Colonic mucosa (tissue), 4 donors: ENCODE results near the gene EMC1. TPM values are rescaled to one million over a fixed set of nuclear protein-coding genes. Genes with fewer than 3 reads are reported as not detected.
"Not testable (repeated sequence)": the region's sequence is repeated elsewhere in the genome, so short reads cannot be mapped to it uniquely, and the experiment has no call there.

ENCODE experiments used
- DNase-seq: peaks from one replicate; pipeline ENCODE4 v3.0.0-alpha.2; 2020
- H3K27ac ChIP-seq: fragments of 200-600 bp; one replicate; pipeline ENCODE4 v1.8.0; 2021
- H3K27me3 ChIP-seq: fragments of 200-600 bp; one replicate; pipeline ENCODE4 v1.8.0; 2021
- H3K36me3 ChIP-seq: fragments of 200-600 bp; one replicate; pipeline ENCODE4 v1.8.0; 2021
- H3K4me1 ChIP-seq: fragments of 200-600 bp; one replicate; pipeline ENCODE4 v1.8.0; 2021; ENCODE audit warnings: mild to moderate bottlenecking
- H3K4me3 ChIP-seq: fragments of 200-600 bp; one replicate; pipeline ENCODE4 v1.8.0; 2021
- H3K9ac ChIP-seq, 2 donors: one replicate each; pipeline ENCODE4 v1.7.0; 2013; ENCODE audit warnings: control low read depth in 2 of 2, low read depth in 2 of 2, low read length in 2 of 2
- H3K9me3 ChIP-seq: fragments of 200-600 bp; one replicate; pipeline ENCODE4 v1.8.0; 2021
- intact Hi-C: fragments of 100-400 bp; cut with DNase I; formaldehyde crosslinking; loops from one replicate; pipeline ENCODE4 v1.14.1; 2022
- total RNA-seq, 2 donors: library from RNA; stranded (reverse); fragmentation: NEBNext Ultra II Directional in 1 of 2; extraction: Animal tissue kit (Norgen Biotek cat#: 25700) in 1 of 2; gene quantifications; one replicate each; pipeline ENCODE4 v1.2.1, GENCODE V29; 2021
- TF ChIP-seq, protein P1 (sequence below): fragments of 200-600 bp; IDR thresholded peaks from one replicate; pipeline ENCODE4 v1.8.0; 2022; ENCODE audit warnings: antibody characterized with exemption, mild to moderate bottlenecking
- donor health status: healthy.
- donor health status: DM: no; HTN: no; CAD: no.
- donor health status: DM: no; HTN: no; CAD: no.

EMC1 gene
- total RNA-seq, 2 donors from 2014 or later = 35.3 to 51.1 TPM

DNA sequence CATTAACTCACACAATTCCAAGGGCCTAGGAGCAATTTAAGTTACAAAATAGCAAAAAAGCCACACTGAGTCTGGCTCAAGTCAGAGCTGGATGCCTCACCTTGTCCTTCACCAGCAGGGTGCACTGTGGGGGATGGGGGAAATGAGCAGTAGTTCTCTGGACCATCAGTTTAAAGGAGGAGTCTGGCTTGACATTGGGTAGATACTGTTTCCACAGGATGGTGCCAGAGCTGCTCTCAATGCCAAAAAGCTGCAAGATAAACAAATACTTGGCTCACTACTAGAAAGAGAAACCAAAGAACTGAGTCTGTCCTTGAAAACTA, 18.8 kb downstream of the EMC1 start:
- H3K36me3 ChIP-seq = peaks cover 10% of the 10 kb centered on the region
- no peak overlapping the region for H3K4me3 ChIP-seq
- no peaks in the 10 kb centered on the region for H3K27me3 ChIP-seq
- peak overlapping the region; percentile 12 for H3K27ac ChIP-seq
- peak; percentile 34 for DNase-seq
- H3K9me3 ChIP-seq = no peaks in the 10 kb centered on the region
- no peak overlapping the region for H3K9ac ChIP-seq
- TF ChIP-seq, protein P1, sequence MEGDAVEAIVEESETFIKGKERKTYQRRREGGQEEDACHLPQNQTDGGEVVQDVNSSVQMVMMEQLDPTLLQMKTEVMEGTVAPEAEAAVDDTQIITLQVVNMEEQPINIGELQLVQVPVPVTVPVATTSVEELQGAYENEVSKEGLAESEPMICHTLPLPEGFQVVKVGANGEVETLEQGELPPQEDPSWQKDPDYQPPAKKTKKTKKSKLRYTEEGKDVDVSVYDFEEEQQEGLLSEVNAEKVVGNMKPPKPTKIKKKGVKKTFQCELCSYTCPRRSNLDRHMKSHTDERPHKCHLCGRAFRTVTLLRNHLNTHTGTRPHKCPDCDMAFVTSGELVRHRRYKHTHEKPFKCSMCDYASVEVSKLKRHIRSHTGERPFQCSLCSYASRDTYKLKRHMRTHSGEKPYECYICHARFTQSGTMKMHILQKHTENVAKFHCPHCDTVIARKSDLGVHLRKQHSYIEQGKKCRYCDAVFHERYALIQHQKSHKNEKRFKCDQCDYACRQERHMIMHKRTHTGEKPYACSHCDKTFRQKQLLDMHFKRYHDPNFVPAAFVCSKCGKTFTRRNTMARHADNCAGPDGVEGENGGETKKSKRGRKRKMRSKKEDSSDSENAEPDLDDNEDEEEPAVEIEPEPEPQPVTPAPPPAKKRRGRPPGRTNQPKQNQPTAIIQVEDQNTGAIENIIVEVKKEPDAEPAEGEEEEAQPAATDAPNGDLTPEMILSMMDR = no peak
- H3K4me1 ChIP-seq = peaks cover 4% of the 10 kb centered on the region
- intact Hi-C loops = loop anchor here (10.0 kb wide), 1 partner anchor 328 kb away; the partner anchor contains the start of gene ALDH4A1

DNA sequence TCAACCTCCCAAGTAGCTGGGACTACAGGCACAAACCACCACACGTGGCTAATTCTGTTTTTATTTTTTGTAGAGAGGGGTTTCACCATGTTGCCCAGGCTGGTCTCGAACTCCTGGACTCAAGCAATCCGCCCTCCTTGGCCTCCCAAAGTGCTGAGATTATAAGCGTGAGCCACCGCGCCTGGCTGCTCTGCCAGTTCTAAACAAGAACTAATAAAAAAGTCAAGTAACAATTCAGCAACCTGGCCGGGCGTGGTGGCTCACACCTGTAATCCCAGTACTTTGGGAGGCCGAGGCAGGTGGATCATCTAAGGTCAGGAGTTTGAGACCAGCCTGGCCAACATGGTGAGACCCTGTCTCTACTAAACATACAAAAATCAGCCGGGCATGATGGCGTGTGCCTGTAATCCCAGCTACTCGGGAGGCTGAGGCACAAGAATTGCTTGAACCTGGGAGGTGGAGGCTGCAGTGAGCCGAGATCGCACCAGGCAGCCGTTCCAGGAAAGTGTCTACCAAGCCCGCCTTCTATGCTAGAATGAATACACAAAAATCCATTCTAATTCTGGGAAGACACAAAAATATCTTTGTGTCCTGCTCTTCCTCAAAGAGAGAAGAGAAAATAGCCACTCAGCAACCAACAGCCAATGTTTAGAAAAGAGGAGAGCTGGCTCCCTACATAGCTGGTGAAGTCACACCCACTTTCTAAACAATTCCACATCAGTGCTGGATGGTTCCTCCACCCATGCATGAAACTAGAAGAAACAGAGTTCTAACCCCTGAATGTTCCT, 19.4 kb downstream of the EMC1 start:
- H3K9ac ChIP-seq, H3K4me3 ChIP-seq, H3K27me3 ChIP-seq, H3K9me3 ChIP-seq, H3K4me1 ChIP-seq, H3K36me3 ChIP-seq, DNase-seq: not testable (repeated sequence)
- intact Hi-C loops = loop anchor here (10.0 kb wide), 1 partner anchor 327 kb away; the partner anchor contains the start of gene ALDH4A1
- peak overlapping the region; percentile 47 for H3K27ac ChIP-seq

DNA sequence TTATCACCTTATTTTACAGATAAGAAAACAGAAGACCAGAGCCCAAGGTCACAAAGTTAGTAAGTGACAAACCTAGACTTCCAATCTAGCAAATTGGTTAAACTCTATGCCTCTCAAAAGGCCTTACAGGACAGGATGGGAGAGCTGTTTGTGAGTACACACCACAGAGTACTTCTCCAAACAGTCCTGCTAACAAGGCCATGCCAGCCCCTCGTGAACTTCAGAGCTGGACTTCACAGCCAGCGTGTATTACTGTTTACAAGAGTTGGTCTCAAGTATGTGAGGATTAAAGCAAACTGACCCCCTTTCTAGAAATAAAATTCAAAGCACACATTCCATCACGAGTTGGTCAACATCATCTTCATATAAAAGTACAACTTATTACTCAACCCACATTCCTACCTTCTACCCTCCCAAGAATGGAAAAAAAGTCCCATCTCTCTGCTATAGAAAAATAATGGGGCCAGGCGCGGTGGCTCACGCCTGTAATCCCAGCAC, 21.4 kb downstream of the EMC1 start:
- H3K4me3 ChIP-seq = no peak overlapping the region
- peaks cover 8% of the 10 kb centered on the region for H3K36me3 ChIP-seq
- no peak overlapping the region for H3K27ac ChIP-seq
- no peak for DNase-seq
- intact Hi-C loops = loop anchor here (10.0 kb wide), 1 partner anchor 325 kb away; the partner anchor contains the start of gene ALDH4A1
- TF ChIP-seq, protein P1 = no peak
- no peak overlapping the region for H3K9ac ChIP-seq
- H3K27me3 ChIP-seq = no peaks in the 10 kb centered on the region
- peaks cover 4% of the 10 kb centered on the region for H3K4me1 ChIP-seq
- no peaks in the 10 kb centered on the region for H3K9me3 ChIP-seq

DNA sequence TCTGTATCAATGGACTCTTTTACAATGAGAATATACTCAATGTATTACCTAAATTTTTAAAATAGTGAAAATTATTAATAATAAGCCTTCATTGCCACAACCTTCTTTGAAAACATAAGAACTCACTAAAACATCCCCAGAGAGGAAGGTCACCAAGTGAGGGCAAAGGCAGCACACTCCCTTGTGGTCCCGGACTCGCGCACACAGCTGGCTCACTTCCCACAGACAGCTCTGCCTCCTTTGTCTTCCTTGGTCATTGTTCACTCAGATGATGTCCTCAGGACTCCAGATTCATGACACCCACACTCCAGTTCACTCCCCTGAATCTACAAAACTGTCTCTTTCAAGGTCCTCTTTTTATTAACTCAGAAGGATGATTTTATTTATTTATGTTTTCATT, 22.1 kb downstream of the EMC1 start:
- TF ChIP-seq, protein P1 = no peak
- H3K9ac ChIP-seq = no peak overlapping the region
- no peak overlapping the region for H3K27ac ChIP-seq
- no peaks in the 10 kb centered on the region for H3K9me3 ChIP-seq
- DNase-seq = no peak
- intact Hi-C loops = no loop called here
- peaks cover 8% of the 10 kb centered on the region for H3K36me3 ChIP-seq
- H3K4me1 ChIP-seq = peaks cover 4% of the 10 kb centered on the region
- no peak overlapping the region for H3K4me3 ChIP-seq
- no peaks in the 10 kb centered on the region for H3K27me3 ChIP-seq

DNA sequence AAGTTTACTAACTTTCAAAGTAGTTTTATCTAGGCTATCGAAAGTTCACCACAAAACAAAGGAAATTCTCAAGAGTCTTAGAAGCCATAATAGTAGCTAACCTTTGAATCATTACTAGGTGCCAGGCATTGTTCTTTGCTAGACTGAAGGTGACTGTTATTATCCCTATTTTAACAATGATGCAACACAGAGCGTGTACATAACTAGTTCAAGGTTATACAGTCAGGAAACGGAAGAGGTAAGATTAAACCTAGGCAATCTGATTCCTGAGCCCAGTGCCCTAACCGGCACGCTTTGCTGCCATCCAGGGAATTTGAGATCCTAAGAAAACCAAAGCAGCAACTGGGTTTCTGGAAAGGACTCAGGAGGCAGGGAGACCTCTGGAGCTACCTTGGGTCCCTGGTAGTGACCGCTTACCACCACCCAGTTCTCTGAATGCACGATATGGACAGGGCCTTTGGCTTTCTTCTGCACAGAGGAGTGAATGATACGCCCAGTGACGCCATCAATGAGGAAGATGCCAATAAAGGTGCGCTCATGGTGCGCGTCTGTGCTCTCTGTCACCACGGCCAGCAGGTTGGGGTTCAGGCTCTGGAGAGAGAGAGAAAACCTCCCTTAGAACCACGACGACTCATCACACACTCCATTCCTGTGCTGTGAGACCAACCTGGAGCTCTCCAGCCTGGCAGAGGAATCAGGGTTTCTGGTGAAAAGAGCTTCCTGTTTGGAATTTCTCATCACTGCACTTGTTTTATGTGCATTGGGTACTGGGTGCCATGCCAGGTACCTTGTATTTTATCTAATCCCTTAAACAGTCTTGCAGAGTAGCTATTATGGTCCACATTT, 28.1 kb downstream of the EMC1 start:
- Histone ChIP-seq H3K36me3 (no peaks in the 10 kb centered on the region), H3K4me3 (no peak overlapping the region), H3K27ac (no peak overlapping the region), H3K27me3 (no peaks in the 10 kb centered on the region), H3K4me1 (no peaks in the 10 kb centered on the region), H3K9ac (no peak overlapping the region), H3K9me3 (no peaks in the 10 kb centered on the region)
- intact Hi-C loops = no loop called here
- TF ChIP-seq, protein P1 = no peak
- no peak for DNase-seq
